ENCODE data around the gene CABCOCO1.

- TF ChIP-seq CTCF (IDR thresholded peaks at IDR 0.05 in 2 of 3, conservative IDR thresholded peaks at IDR 0.05 in 1 of 3; ENCODE audit: control insufficient read depth in 2 of 3, extremely low read depth in 1 of 3, insufficient read depth in 1 of 3, low read depth in 3 of 3, low read length in 3 of 3): no peak
- TF ChIP-seq SMAD1 (IDR thresholded peaks at IDR 0.05; ENCODE audit: low read depth, partially characterized antibody): no peak
- TF ChIP-seq, protein P1, sequence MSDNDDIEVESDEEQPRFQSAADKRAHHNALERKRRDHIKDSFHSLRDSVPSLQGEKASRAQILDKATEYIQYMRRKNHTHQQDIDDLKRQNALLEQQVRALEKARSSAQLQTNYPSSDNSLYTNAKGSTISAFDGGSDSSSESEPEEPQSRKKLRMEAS (IDR thresholded peaks at IDR 0.05; ENCODE audit: low read depth, low read length): no peak
- no peak for TF ChIP-seq SIN3A (IDR thresholded peaks at IDR 0.05; ENCODE audit: low read depth, low read length)
- no peak for TF ChIP-seq SREBF1 (IDR thresholded peaks at IDR 0.05; ENCODE audit: low read length)
- no peak for TF ChIP-seq SUZ12 (IDR thresholded peaks at IDR 0.05; ENCODE audit: unreplicated experiment)
- TF ChIP-seq NRF1 (conservative IDR thresholded peaks at IDR 0.05; ENCODE audit: low read depth, low read length): no peak
- no peak for TF ChIP-seq PBX3 (IDR thresholded peaks at IDR 0.05; ENCODE audit: insufficient replicate concordance, low read depth, low read length)
- TF ChIP-seq ZNF274 (IDR thresholded peaks at IDR 0.05; ENCODE audit: insufficient read depth, insufficient read length): no peak
- TF ChIP-seq POLR2A (IDR thresholded peaks at IDR 0.05; ENCODE audit: low read depth, low read length): no peak
- TF ChIP-seq ZNF217 (IDR thresholded peaks at IDR 0.05): no peak
- no peak for TF ChIP-seq MXI1 (IDR thresholded peaks at IDR 0.05; ENCODE audit: low read depth, low read length)
- TF ChIP-seq EZH2 (IDR thresholded peaks at IDR 0.05; ENCODE audit: borderline replicate concordance, control insufficient read depth, low read depth, low read length): no peak
These were observed 147.5 kb downstream of the CABCOCO1 start for GRCh38 chr10:61810263-61810662.
